Measurements from ENCODE around the gene GMDS. TPM values are rescaled to one million over a fixed set of nuclear protein-coding genes. Genes with fewer than 3 reads are reported as not detected.

Gene GMDS
- total RNA-seq, 1 donor from 2014 or later = 34.0 TPM

DNA sequence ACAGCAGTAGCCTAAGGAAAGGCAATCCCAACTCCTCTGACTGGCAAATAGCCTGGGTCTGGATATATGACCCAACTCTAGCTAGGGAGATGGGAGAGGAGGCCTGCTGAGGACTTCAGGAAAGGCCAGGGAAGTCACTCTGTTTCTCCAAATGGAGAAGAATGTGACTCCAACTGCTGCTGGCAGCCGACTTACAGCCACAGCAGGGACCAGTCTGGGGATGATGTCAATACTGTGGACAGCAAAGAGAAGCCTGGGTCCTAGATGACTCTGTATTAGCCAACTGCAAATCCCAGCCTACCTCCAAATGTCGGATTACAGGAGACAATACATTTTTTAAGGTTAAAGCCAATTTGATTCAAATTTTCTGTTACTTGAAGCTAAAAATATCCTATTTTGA is 403.1 kb downstream of the GMDS start:
- Mint-ChIP-seq H3K9me3 (ENCODE audit: low read depth) (no peaks in the 10 kb centered on the region), H3K4me1 (ENCODE audit: low read depth) (peaks cover 26% of the 10 kb centered on the region), H3K27ac (ENCODE audit: unreplicated experiment) (peak overlapping the region; percentile 41), H3K36me3 (ENCODE audit: low read depth) (no peaks in the 10 kb centered on the region), H3K4me3 (ENCODE audit: unreplicated experiment) (no peak overlapping the region), H3K27me3 (ENCODE audit: low read depth) (no peaks in the 10 kb centered on the region)
- TF ChIP-seq, protein P1, sequence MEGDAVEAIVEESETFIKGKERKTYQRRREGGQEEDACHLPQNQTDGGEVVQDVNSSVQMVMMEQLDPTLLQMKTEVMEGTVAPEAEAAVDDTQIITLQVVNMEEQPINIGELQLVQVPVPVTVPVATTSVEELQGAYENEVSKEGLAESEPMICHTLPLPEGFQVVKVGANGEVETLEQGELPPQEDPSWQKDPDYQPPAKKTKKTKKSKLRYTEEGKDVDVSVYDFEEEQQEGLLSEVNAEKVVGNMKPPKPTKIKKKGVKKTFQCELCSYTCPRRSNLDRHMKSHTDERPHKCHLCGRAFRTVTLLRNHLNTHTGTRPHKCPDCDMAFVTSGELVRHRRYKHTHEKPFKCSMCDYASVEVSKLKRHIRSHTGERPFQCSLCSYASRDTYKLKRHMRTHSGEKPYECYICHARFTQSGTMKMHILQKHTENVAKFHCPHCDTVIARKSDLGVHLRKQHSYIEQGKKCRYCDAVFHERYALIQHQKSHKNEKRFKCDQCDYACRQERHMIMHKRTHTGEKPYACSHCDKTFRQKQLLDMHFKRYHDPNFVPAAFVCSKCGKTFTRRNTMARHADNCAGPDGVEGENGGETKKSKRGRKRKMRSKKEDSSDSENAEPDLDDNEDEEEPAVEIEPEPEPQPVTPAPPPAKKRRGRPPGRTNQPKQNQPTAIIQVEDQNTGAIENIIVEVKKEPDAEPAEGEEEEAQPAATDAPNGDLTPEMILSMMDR (IDR thresholded peaks at IDR 0.05) = no peak
- no peak for DNase-seq (ENCODE audit: low spot score)

DNA sequence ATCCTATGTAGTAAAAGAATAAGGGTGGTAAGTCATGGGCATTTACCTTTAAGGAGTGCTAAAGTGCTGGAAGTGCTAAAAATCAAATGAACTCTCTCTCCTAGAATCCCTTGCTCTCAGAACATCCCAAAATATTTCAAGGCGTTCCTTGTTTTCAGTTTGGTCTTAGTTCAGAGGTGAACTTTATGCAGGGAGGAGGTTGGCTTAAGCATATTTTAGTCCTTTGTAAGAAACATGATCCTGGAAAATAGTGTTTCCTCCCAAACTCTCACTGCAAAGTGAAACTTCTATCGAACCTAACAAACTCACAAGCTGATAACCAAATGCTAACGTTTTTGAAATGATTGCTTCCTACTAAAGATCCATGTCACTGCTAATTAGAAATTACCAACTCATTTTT is 404.3 kb downstream of the GMDS start:
- Mint-ChIP-seq H3K36me3 (ENCODE audit: low read depth) (no peaks in the 10 kb centered on the region), H3K9me3 (ENCODE audit: low read depth) (no peaks in the 10 kb centered on the region), H3K4me1 (ENCODE audit: low read depth) (peaks cover 34% of the 10 kb centered on the region), H3K4me3 (ENCODE audit: unreplicated experiment) (no peak overlapping the region), H3K27ac (ENCODE audit: unreplicated experiment) (no peak overlapping the region), H3K27me3 (ENCODE audit: low read depth) (no peaks in the 10 kb centered on the region)
- TF ChIP-seq, protein P1 (IDR thresholded peaks at IDR 0.05) = no peak
- DNase-seq (ENCODE audit: low spot score) = no peak

DNA sequence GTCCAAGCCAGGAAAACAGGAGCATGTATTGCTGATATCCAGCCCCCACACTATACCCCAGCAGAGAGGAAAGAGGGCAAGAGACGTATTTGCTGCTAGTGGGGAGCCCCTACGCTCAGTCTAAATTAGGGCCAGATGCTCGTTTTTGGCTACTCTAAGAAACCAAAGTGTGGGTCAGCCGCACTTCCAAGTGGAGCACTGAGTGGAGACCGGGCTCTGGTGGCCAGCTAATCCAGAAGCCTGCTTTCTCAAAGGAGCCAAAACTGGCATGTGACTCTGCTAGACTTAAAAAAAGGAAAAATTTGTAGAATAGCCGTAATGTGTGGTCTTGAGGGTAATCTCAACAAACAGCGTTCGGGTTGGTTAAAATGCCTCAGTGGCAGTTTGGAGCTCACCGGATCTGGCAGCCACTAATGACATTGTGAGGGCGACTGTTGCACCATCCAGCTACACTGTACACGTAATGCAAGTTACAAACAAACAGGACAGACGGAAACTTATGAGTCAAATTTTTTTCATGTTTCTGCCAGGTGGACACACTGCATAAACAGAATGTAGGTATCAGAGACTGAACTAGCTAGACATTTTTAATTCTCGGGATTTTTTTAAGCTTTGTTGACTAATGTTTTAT is 404.8 kb downstream of the GMDS start:
- TF ChIP-seq, protein P1 (IDR thresholded peaks at IDR 0.05) = no peak
- Mint-ChIP-seq H3K36me3 (ENCODE audit: low read depth) (no peaks in the 10 kb centered on the region), H3K27ac (ENCODE audit: unreplicated experiment) (no peak overlapping the region), H3K27me3 (ENCODE audit: low read depth) (no peaks in the 10 kb centered on the region), H3K4me1 (ENCODE audit: low read depth) (peaks cover 34% of the 10 kb centered on the region), H3K9me3 (ENCODE audit: low read depth) (no peaks in the 10 kb centered on the region), H3K4me3 (ENCODE audit: unreplicated experiment) (no peak overlapping the region)
- no peak for DNase-seq (ENCODE audit: low spot score)

DNA sequence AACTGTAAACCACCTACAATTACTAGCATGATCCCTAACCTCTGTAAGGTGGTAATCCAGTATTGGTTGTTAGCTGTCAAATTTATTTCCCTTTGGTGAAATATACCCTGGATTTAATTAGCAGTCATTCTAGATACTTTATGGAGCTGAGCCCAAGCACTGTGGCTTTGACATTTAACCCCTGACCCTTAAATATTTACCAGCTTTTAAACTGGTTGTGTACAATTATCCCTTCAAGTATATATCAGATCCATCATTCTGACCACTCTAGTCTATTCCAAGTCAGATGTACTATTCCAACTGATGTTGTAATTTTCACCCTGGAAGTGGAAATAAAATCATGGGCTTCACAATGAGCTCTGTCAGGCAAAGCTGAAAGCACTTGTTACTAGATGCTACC is 406.0 kb downstream of the GMDS start:
- Mint-ChIP-seq H3K4me1 (ENCODE audit: low read depth) (peaks cover 44% of the 10 kb centered on the region), H3K4me3 (ENCODE audit: unreplicated experiment) (no peak overlapping the region), H3K36me3 (ENCODE audit: low read depth) (no peaks in the 10 kb centered on the region), H3K9me3 (ENCODE audit: low read depth) (no peaks in the 10 kb centered on the region), H3K27ac (ENCODE audit: unreplicated experiment) (peak overlapping the region; percentile 50), H3K27me3 (ENCODE audit: low read depth) (no peaks in the 10 kb centered on the region)
- DNase-seq (ENCODE audit: low spot score) = no peak
- TF ChIP-seq, protein P1 (IDR thresholded peaks at IDR 0.05) = no peak

- Mint-ChIP-seq H3K36me3 (ENCODE audit: low read depth) (no peaks in the 10 kb centered on the region), H3K27me3 (ENCODE audit: low read depth) (no peaks in the 10 kb centered on the region), H3K27ac (ENCODE audit: unreplicated experiment) (peak overlapping the region; percentile 52), H3K9me3 (ENCODE audit: low read depth) (no peaks in the 10 kb centered on the region), H3K4me1 (ENCODE audit: low read depth) (peaks cover 48% of the 10 kb centered on the region), H3K4me3 (ENCODE audit: unreplicated experiment) (no peak overlapping the region)
- TF ChIP-seq, protein P1 (IDR thresholded peaks at IDR 0.05) = no peak
- no peak for DNase-seq (ENCODE audit: low spot score)
Measured at GRCh38 chr6:1838604-1839213, 406.7 kb downstream of the GMDS start.
